ENCODE data around the gene VMP1. TPM values are rescaled to one million over a fixed set of nuclear protein-coding genes. Genes with fewer than 3 reads are reported as not detected.

Gene VMP1
- total and polyA plus RNA-seq, 2 of the 4 experiments (the other 2 are of a cell fraction), result 89.8 to 197 TPM

DNA sequence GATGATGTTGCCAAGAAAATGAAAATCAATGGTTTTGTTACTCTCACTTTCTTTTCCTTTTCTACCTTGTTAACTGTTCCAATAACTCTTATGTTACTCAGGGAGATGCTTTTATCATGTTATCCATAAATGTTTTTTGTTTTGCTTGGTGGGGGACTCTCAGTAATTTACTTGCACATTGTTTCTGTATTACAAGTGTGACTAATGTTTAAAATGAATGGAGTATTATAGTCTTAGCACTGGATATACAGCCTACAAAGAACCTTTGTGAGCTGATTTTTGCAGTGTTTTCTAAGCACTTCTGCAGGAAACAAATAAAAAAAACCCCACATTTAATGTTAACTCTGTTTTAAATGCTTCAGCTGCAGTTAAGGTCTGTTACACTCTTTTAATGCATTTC, 12.1 kb downstream of the VMP1 start:
- ATAC-seq (ENCODE audit: low read depth), result peak; percentile 45; the same call in 1 of the 2 replicates
- Histone ChIP-seq H3K9me3 (ENCODE audit: control insufficient read depth, insufficient read depth, low read length) (no peaks in the 10 kb centered on the region), H2BK120ac (ENCODE audit: low read depth, low read length) (no peak overlapping the region), H4K8ac (ENCODE audit: low read depth in 2 of 2, low read length in 2 of 2) (no peak overlapping the region), H3K36me3 (ENCODE audit: control insufficient read depth, insufficient read depth, low read length) (no peaks in the 10 kb centered on the region; the same call in 1 of the 2 replicates), H3K23ac (ENCODE audit: low read depth, low read length) (no peak overlapping the region), H3K56ac (ENCODE audit: extremely low read depth, insufficient read depth, low read length) (no peak overlapping the region), H2BK20ac (ENCODE audit: low read depth, low read length) (no peak overlapping the region), H4K20me1 (ENCODE audit: insufficient read depth, low read length) (peaks cover 16% of the 10 kb centered on the region; the same call in 1 of the 2 replicates), H2AFZ (replicated peaks; ENCODE audit: low read length, poor library complexity) (no peak overlapping the region), H3K14ac (replicated peaks; ENCODE audit: low read depth, low read length) (no peak overlapping the region), H4K5ac (ENCODE audit: low read depth, low read length) (no peak overlapping the region), H3K4me2 (ENCODE audit: low read depth, low read length) (no peak overlapping the region), H3K79me1 (ENCODE audit: low read depth in 1 of 2, low read length in 2 of 2) (peaks cover 19 to 60% of the 10 kb centered on the region in 2 experiments), H3K27me3 (ENCODE audit: control insufficient read depth, insufficient read depth, low read length) (no peaks in the 10 kb centered on the region), H3K9ac (ENCODE audit: low read depth, low read length) (no peak overlapping the region), H3K4me1 (ENCODE audit: control insufficient read depth, insufficient read depth, low read length) (no peaks in the 10 kb centered on the region), H2AK9ac (replicated peaks; ENCODE audit: low read depth, low read length, poor library complexity) (no peak overlapping the region), H2BK15ac (ENCODE audit: low read depth, low read length) (no peak overlapping the region), H3K18ac (ENCODE audit: low read depth, low read length) (no peak overlapping the region), H3K9me1 (ENCODE audit: insufficient read depth, low read length) (peaks cover 7% of the 10 kb centered on the region), H3K4ac (ENCODE audit: low read depth, low read length) (no peak overlapping the region), H3K4me3 (ENCODE audit: insufficient read depth, low read depth, low read length) (no peak overlapping the region), H4K91ac (ENCODE audit: insufficient read depth, low read depth, low read length) (no peak overlapping the region), H3K27ac (ENCODE audit: insufficient read depth, low read length) (no peak overlapping the region), H2BK5ac (ENCODE audit: low read depth, low read length, poor library complexity, severe bottlenecking) (no peak overlapping the region), H2AK5ac (ENCODE audit: low read depth, low read length) (no peak overlapping the region)
- TF ChIP-seq, protein P1, sequence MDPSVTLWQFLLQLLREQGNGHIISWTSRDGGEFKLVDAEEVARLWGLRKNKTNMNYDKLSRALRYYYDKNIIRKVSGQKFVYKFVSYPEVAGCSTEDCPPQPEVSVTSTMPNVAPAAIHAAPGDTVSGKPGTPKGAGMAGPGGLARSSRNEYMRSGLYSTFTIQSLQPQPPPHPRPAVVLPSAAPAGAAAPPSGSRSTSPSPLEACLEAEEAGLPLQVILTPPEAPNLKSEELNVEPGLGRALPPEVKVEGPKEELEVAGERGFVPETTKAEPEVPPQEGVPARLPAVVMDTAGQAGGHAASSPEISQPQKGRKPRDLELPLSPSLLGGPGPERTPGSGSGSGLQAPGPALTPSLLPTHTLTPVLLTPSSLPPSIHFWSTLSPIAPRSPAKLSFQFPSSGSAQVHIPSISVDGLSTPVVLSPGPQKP (IDR thresholded peaks at IDR 0.05; ENCODE audit: borderline replicate concordance, low read depth, low read length), result no peak
- TF ChIP-seq CEBPB (IDR thresholded peaks at IDR 0.05; ENCODE audit: low read depth, low read length), result no peak
- no peak for TF ChIP-seq BHLHE40 (IDR thresholded peaks at IDR 0.05; ENCODE audit: low read depth, low read length)
- TF ChIP-seq NFE2L2 (IDR thresholded peaks at IDR 0.05; ENCODE audit: low read depth, low read length), result no peak
- TF ChIP-seq SMC3 (IDR thresholded peaks at IDR 0.05; ENCODE audit: low read depth, low read length), result no peak
- TF ChIP-seq, protein P2, sequence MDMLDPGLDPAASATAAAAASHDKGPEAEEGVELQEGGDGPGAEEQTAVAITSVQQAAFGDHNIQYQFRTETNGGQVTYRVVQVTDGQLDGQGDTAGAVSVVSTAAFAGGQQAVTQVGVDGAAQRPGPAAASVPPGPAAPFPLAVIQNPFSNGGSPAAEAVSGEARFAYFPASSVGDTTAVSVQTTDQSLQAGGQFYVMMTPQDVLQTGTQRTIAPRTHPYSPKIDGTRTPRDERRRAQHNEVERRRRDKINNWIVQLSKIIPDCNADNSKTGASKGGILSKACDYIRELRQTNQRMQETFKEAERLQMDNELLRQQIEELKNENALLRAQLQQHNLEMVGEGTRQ (IDR thresholded peaks at IDR 0.05; ENCODE audit: low read depth, low read length), result no peak
- TF ChIP-seq POLR2A (IDR thresholded peaks at IDR 0.05; ENCODE audit: low read depth, low read length), result no peak
- no peak for TF ChIP-seq MAZ (IDR thresholded peaks at IDR 0.05; ENCODE audit: borderline replicate concordance, low read depth, low read length)
- TF ChIP-seq MAFK (IDR thresholded peaks at IDR 0.05; ENCODE audit: low read depth, low read length), result no peak
- no peak for TF ChIP-seq MXI1 (IDR thresholded peaks at IDR 0.05; ENCODE audit: borderline replicate concordance, low read depth, low read length)
- TF ChIP-seq RAD21 (IDR thresholded peaks at IDR 0.05; ENCODE audit: low read length), result no peak
- no peak for TF ChIP-seq FOS (IDR thresholded peaks at IDR 0.05; ENCODE audit: low read depth, low read length)
- no peak for TF ChIP-seq CHD1 (IDR thresholded peaks at IDR 0.05; ENCODE audit: low read depth, low read length)
- no peak for TF ChIP-seq RFX5 (IDR thresholded peaks at IDR 0.05; ENCODE audit: low read depth, low read length)
- no peak for TF ChIP-seq RCOR1 (IDR thresholded peaks at IDR 0.05; ENCODE audit: insufficient replicate concordance, low read length)
- TF ChIP-seq, protein P3, sequence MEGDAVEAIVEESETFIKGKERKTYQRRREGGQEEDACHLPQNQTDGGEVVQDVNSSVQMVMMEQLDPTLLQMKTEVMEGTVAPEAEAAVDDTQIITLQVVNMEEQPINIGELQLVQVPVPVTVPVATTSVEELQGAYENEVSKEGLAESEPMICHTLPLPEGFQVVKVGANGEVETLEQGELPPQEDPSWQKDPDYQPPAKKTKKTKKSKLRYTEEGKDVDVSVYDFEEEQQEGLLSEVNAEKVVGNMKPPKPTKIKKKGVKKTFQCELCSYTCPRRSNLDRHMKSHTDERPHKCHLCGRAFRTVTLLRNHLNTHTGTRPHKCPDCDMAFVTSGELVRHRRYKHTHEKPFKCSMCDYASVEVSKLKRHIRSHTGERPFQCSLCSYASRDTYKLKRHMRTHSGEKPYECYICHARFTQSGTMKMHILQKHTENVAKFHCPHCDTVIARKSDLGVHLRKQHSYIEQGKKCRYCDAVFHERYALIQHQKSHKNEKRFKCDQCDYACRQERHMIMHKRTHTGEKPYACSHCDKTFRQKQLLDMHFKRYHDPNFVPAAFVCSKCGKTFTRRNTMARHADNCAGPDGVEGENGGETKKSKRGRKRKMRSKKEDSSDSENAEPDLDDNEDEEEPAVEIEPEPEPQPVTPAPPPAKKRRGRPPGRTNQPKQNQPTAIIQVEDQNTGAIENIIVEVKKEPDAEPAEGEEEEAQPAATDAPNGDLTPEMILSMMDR (conservative IDR thresholded peaks at IDR 0.05; ENCODE audit: low read depth, low read length), result no peak
- dilution Hi-C loops (cut with HindIII; ENCODE audit: low sequenced_read_pairs, unreplicated experiment), result no loop called here
- POLR2A ChIA-PET (ENCODE audit: unreplicated experiment), result no interaction called here
- intact Hi-C loops (cut with micrococcal nuclease), result no loop called here
- CTCF ChIA-PET, result no interaction called here
- BruUV-seq (replicated peaks), result no TSS peak
- in situ Hi-C loops (cut with MboI; ENCODE audit: low sequenced_read_pairs), result no loop called here
- no peak for DNase-seq

Measured in IMR-90 (cell line).